SW480 (cell line): Measurements from ENCODE around the gene ATXN3.

Experiments used
- DNase-seq: peaks from one replicate; pipeline ENCODE4 v3.0.0-alpha.2; 2016; ENCODE audit warnings: low spot score

ATXN3 gene

GRCh38 chr14:92106143-92106926, at the start of gene ATXN3:
Gene ATXN3 (minus strand): TSS chr14:92106582. CDS start chr14:92106552, 30 bp downstream.
- peak; percentile 99 for DNase-seq

- no peak for DNase-seq
Observed at GRCh38 chr14:92154283-92154942, 48.0 kb upstream of the ATXN3 start.

- DNase-seq, result no peak
Observed at GRCh38 chr14:92153581-92153980, 47.2 kb upstream of the ATXN3 start.

- no peak for DNase-seq
Observed at GRCh38 chr14:92144708-92145107, 38.3 kb upstream of the ATXN3 start.

GRCh38 chr14:92143962-92144361, 37.6 kb upstream of the ATXN3 start:
- no peak for DNase-seq

GRCh38 chr14:92143309-92143708, 36.9 kb upstream of the ATXN3 start:
- no peak for DNase-seq

GRCh38 chr14:92135269-92135668, 28.9 kb upstream of the ATXN3 start:
- DNase-seq, result peak; percentile 51

- no peak for DNase-seq
Observed at GRCh38 chr14:92134456-92134855, 28.1 kb upstream of the ATXN3 start.

- DNase-seq, result no peak
Observed at GRCh38 chr14:92122761-92123160, 16.4 kb upstream of the ATXN3 start.

GRCh38 chr14:92122351-92122677, 15.9 kb upstream of the ATXN3 start:
- DNase-seq, result peak; percentile 48

- DNase-seq, result peak; percentile 85
Observed at GRCh38 chr14:92121670-92122350, 15.4 kb upstream of the ATXN3 start, which contains the start of the genes CPSF2 and NDUFB1. Gene CPSF2 (plus strand): TSS chr14:92121969. CDS start chr14:92130985, 9,016 bp downstream. Gene NDUFB1 (minus strand): TSS chr14:92121706. CDS start chr14:92117637, 4,069 bp downstream.

GRCh38 chr14:92121207-92121669, 14.9 kb upstream of the ATXN3 start:
- DNase-seq, result peak; percentile 43

- no peak for DNase-seq
Observed at GRCh38 chr14:92109490-92109889, 3.1 kb upstream of the ATXN3 start.

GRCh38 chr14:92108345-92109254, 2.2 kb upstream of the ATXN3 start:
- DNase-seq, result peak; percentile 28

GRCh38 chr14:92105893-92106142, 564 bp downstream of the ATXN3 start:
- peak; percentile 57 for DNase-seq

GRCh38 chr14:92105073-92105892, 1.1 kb downstream of the ATXN3 start:
- DNase-seq, result no peak

- no peak for DNase-seq
Observed at GRCh38 chr14:92103363-92103989, 2.9 kb downstream of the ATXN3 start.

GRCh38 chr14:92099802-92100201, 6.6 kb downstream of the ATXN3 start:
- DNase-seq, result no peak

- no peak for DNase-seq
Observed at GRCh38 chr14:92093320-92093719, 13.1 kb downstream of the ATXN3 start.

GRCh38 chr14:92088494-92088893, 17.9 kb downstream of the ATXN3 start:
- DNase-seq, result no peak

- no peak for DNase-seq
Observed at GRCh38 chr14:92074555-92074954, 31.8 kb downstream of the ATXN3 start.
